Adrenal gland (tissue), 12 donors: ENCODE results near the gene WDR77. TPM values are rescaled to one million over a fixed set of nuclear protein-coding genes. Genes with fewer than 3 reads are reported as not detected.

ENCODE experiments used
- DNase-seq, 7 donors: peaks; one replicate each; pipeline ENCODE4 v3.0.0-alpha.2; 2019 to 2020
- H3K27ac ChIP-seq, 5 donors: fragments of 200-600 bp; sonication (generic) in 4 of 5; 1 replicate in 3 of 5; 2 replicates in 2 of 5; pipeline versions ENCODE4 v1.5.1 to v1.8.0; 2016 to 2020; ENCODE audit warnings: mild to moderate bottlenecking in 1 of 5
- H3K27me3 ChIP-seq: fragments of 200-600 bp; 2 replicates; pipeline ENCODE4 v1.8.0; 2021
- H3K36me3 ChIP-seq, 2 donors: fragments of 200-600 bp; replicated peaks in 1 of 2; 1 replicate in 1 of 2; 2 replicates in 1 of 2; pipeline versions ENCODE4 v1.5.1 to v1.8.0; 2018 to 2022
- H3K4me1 ChIP-seq, 2 donors: fragments of 200-600 bp; replicated peaks in 1 of 2; 1 replicate in 1 of 2; 2 replicates in 1 of 2; pipeline versions ENCODE4 v1.5.1 to v1.8.0; 2018 to 2021
- H3K4me3 ChIP-seq, 4 donors: fragments of 200-600 bp; sonication (generic) in 3 of 4; one replicate each; pipeline ENCODE4 v1.5.1; 2016 to 2018
- H3K9me3 ChIP-seq, 3 donors: fragments of 200-600 bp; sonication (generic) in 1 of 3; replicated peaks in 1 of 3; 1 replicate in 2 of 3; 2 replicates in 1 of 3; pipeline versions ENCODE4 v1.5.1 to v1.8.0; 2016 to 2021
- POLR2A ChIP-seq, 2 donors: fragments of 450-650 bp; IDR thresholded peaks; one replicate each; pipeline ENCODE4 v1.6.1; 2017; ENCODE audit warnings: antibody characterized with exemption in 2 of 2, mild to moderate bottlenecking in 2 of 2, moderate library complexity in 1 of 2
- WGBS, 4 donors: extraction: QIAGEN DNeasy Blood & Tissue Kit in 2 of 4; methylation state at CpG; one replicate each; pipeline versions ENCODE4 v1.1.5 to v1.1.7; 2013 to 2017; 5-methylcytosine and 5-hydroxymethylcytosine counted together
- intact Hi-C, 2 donors: fragments of 100-400 bp; cut with DNase I; formaldehyde crosslinking; loops; one replicate each; pipeline versions ENCODE4 v1.14.1 to v1.15.0; 2022 to 2023
- polyA plus RNA-seq, 3 donors: library from polyadenylated mRNA; stranded (reverse); fragments of 200-250 nt in 2 of 3; fragments of 350-450 nt in 1 of 3; fragmentation: Illumina TruSeq in 1 of 3; extraction: RNeasy Lipid Tissue Mini Kit (QIAGEN cat#74804) in 1 of 3; gene quantifications; one replicate each; pipeline ENCODE4 v1.2.3, GENCODE V29; 2013 to 2014
- total RNA-seq, 9 donors: library from RNA; depleted of rRNA in 4 of 9; stranded (reverse); fragments of >200 nt in 4 of 9; fragments of 120-200 nt in 1 of 9; fragmentation: NEBNext Ultra II Directional in 1 of 9; extraction: Animal tissue kit (Norgen Biotek cat#: 25700) in 1 of 9; gene quantifications; one replicate each; pipeline versions ENCODE4 v1.1.0 to v1.2.4, GENCODE V29; 2013 to 2023
- TF ChIP-seq, protein P1 (sequence below), 6 experiments: fragments of 450-650 bp in 4 of 6; fragments of 200-600 bp in 2 of 6; sonication (generic) in 1 of 6; IDR thresholded peaks; 1 replicate in 5 of 6; 2 replicates in 1 of 6; pipeline versions ENCODE4 v1.5.1 to v1.8.0; 2016 to 2021; ENCODE audit warnings: antibody characterized with exemption in 6 of 6, mild to moderate bottlenecking in 2 of 6, moderate library complexity in 1 of 6
- donor health status: healthy with polysubstance abuse.
- donor health status: Bipolar disorder and iron deficiency.
- donor health status: DM: yes; HTN: yes; CAD: no.
- donor health status: DM: no; HTN: no; CAD: no.
- donor health status: DM: no; HTN: no; CAD: no.
- donor health status: DM: yes; HTN: yes; CAD: no.

WDR77 gene
- total and polyA plus RNA-seq, 12 donors, result 19.8 to 66.8 (median 28.3) TPM

GRCh38 chr1:111463029-111463683 lies 14.1 kb upstream of the WDR77 start:
- Histone ChIP-seq H3K36me3 (peaks cover 0 to 42% of the 10 kb centered on the region in 2 donors), H3K4me1 (peaks cover 0 to 13% of the 10 kb centered on the region in 2 donors), H3K4me3 (no peak overlapping the region), H3K27ac (peak overlapping the region in 1 of 5 donors; percentile 17), H3K27me3 (no peaks in the 10 kb centered on the region), H3K9me3 (no peaks in the 10 kb centered on the region)
- TF ChIP-seq, protein P1, sequence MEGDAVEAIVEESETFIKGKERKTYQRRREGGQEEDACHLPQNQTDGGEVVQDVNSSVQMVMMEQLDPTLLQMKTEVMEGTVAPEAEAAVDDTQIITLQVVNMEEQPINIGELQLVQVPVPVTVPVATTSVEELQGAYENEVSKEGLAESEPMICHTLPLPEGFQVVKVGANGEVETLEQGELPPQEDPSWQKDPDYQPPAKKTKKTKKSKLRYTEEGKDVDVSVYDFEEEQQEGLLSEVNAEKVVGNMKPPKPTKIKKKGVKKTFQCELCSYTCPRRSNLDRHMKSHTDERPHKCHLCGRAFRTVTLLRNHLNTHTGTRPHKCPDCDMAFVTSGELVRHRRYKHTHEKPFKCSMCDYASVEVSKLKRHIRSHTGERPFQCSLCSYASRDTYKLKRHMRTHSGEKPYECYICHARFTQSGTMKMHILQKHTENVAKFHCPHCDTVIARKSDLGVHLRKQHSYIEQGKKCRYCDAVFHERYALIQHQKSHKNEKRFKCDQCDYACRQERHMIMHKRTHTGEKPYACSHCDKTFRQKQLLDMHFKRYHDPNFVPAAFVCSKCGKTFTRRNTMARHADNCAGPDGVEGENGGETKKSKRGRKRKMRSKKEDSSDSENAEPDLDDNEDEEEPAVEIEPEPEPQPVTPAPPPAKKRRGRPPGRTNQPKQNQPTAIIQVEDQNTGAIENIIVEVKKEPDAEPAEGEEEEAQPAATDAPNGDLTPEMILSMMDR (IDR thresholded peaks at IDR 0.05), result no peak
- no peak for TF ChIP-seq POLR2A (IDR thresholded peaks at IDR 0.05)
- intact Hi-C loops, result no loop called here
- 58 to 68% (median 65%) methylated on average over 4 of the region's 4 CpGs for WGBS, 4 donors
- peak in 6 of 7 donors; percentile 43 to 64 (median 58) for DNase-seq

GRCh38 chr1:111462370-111463028 lies 13.4 kb upstream of the WDR77 start:
- no peak overlapping the region for H3K4me3 ChIP-seq
- H3K4me1 ChIP-seq, result peaks cover 0 to 13% of the 10 kb centered on the region in 2 donors
- no peaks in the 10 kb centered on the region for H3K27me3 ChIP-seq
- peak overlapping the region in 1 of 5 donors; percentile 17 for H3K27ac ChIP-seq
- DNase-seq, result no peak
- peaks cover 0 to 49% of the 10 kb centered on the region in 2 donors for H3K36me3 ChIP-seq
- H3K9me3 ChIP-seq, result no peaks in the 10 kb centered on the region
- WGBS, 4 donors, result 93 to 95% (median 94%) methylated on average over 4 of the region's 4 CpGs
- intact Hi-C loops, result no loop called here
- TF ChIP-seq POLR2A (IDR thresholded peaks at IDR 0.05), result no peak
- TF ChIP-seq, protein P1 (IDR thresholded peaks at IDR 0.05), result no peak

- 94 to 99% (median 97%) methylated on average over 6 of the region's 6 CpGs for WGBS, 4 donors
- Histone ChIP-seq H3K36me3 (peaks cover 0 to 56% of the 10 kb centered on the region in 2 donors), H3K9me3 (no peaks in the 10 kb centered on the region), H3K27me3 (no peaks in the 10 kb centered on the region), H3K4me3 (no peak overlapping the region), H3K27ac (no peak overlapping the region), H3K4me1 (peaks cover 0 to 13% of the 10 kb centered on the region in 2 donors)
- intact Hi-C loops, result no loop called here
- no peak for TF ChIP-seq POLR2A (IDR thresholded peaks at IDR 0.05)
- TF ChIP-seq, protein P1 (IDR thresholded peaks at IDR 0.05), result no peak
- no peak for DNase-seq
These were observed 12.7 kb upstream of the WDR77 start for GRCh38 chr1:111461765-111462164.

- peaks cover 0 to 57% of the 10 kb centered on the region in 2 donors for H3K36me3 ChIP-seq
- no peak for DNase-seq
- no peaks in the 10 kb centered on the region for H3K27me3 ChIP-seq
- 95 to 98% (median 96%) methylated on average over 3 of the region's 3 CpGs for WGBS, 4 donors
- no peaks in the 10 kb centered on the region for H3K9me3 ChIP-seq
- intact Hi-C loops, result no loop called here
- H3K4me3 ChIP-seq, result no peak overlapping the region
- TF ChIP-seq, protein P1 (IDR thresholded peaks at IDR 0.05), result no peak
- no peak for TF ChIP-seq POLR2A (IDR thresholded peaks at IDR 0.05)
- peaks cover 0 to 32% of the 10 kb centered on the region in 2 donors for H3K4me1 ChIP-seq
- no peak overlapping the region for H3K27ac ChIP-seq
These were observed 6.6 kb upstream of the WDR77 start for GRCh38 chr1:111455642-111456031.
